ENCODE results near the gene FAM170B. TPM values are rescaled to one million over a fixed set of nuclear protein-coding genes. Genes with fewer than 3 reads are reported as not detected.

FAM170B gene
- total and polyA plus RNA-seq, 8 donors: not detected

GRCh38 chr10:49158404-49158803 lies 24.6 kb upstream of the FAM170B start:
- no peaks in the 10 kb centered on the region for H3K36me3 ChIP-seq
- TF ChIP-seq POLR2A (IDR thresholded peaks at IDR 0.05) (no peak), POLR2AphosphoS5 (IDR thresholded peaks at IDR 0.05) (no peak), CTCF (IDR thresholded peaks at IDR 0.05) (no peak), EP300 (IDR thresholded peaks at IDR 0.05) (no peak)
- H3K27me3 ChIP-seq: peaks cover 0 to 4% (median 0%) of the 10 kb centered on the region in 3 donors
- H3K4me3 ChIP-seq: no peak overlapping the region
- intact Hi-C loops (cut with DNase I; ENCODE audit: low total_unique reads): no loop called here
- H3K9me3 ChIP-seq: no peaks in the 10 kb centered on the region
- H3K4me1 ChIP-seq: no peaks in the 10 kb centered on the region
- WGBS, 5 donors: 56 to 71% (median 60%) methylated on average over 7 of the region's 7 CpGs
- H3K27ac ChIP-seq: no peak overlapping the region
- no peak for DNase-seq

GRCh38 chr10:49157229-49157628 lies 23.4 kb upstream of the FAM170B start:
- Histone ChIP-seq H3K27me3 (peaks cover 0 to 7% (median 0%) of the 10 kb centered on the region in 3 donors), H3K4me1 (no peaks in the 10 kb centered on the region), H3K27ac (no peak overlapping the region), H3K4me3 (no peak overlapping the region), H3K9me3 (no peaks in the 10 kb centered on the region), H3K36me3 (no peaks in the 10 kb centered on the region)
- DNase-seq: no peak
- no peak for TF ChIP-seq EP300 (IDR thresholded peaks at IDR 0.05)
- no peak for TF ChIP-seq POLR2A (IDR thresholded peaks at IDR 0.05)
- TF ChIP-seq POLR2AphosphoS5 (IDR thresholded peaks at IDR 0.05): no peak
- TF ChIP-seq CTCF (IDR thresholded peaks at IDR 0.05): no peak
- 63 to 83% (median 71%) methylated on average over 3 of the region's 3 CpGs for WGBS, 5 donors
- intact Hi-C loops (cut with DNase I; ENCODE audit: low total_unique reads): no loop called here

GRCh38 chr10:49154641-49155040 lies 20.8 kb upstream of the FAM170B start:
- H3K27me3 ChIP-seq: peaks cover 0 to 7% (median 0%) of the 10 kb centered on the region in 3 donors
- H3K4me1 ChIP-seq: no peaks in the 10 kb centered on the region
- intact Hi-C loops (cut with DNase I; ENCODE audit: low total_unique reads): no loop called here
- no peak overlapping the region for H3K27ac ChIP-seq
- TF ChIP-seq CTCF (IDR thresholded peaks at IDR 0.05): no peak
- TF ChIP-seq EP300 (IDR thresholded peaks at IDR 0.05): no peak
- TF ChIP-seq POLR2A (IDR thresholded peaks at IDR 0.05): no peak
- TF ChIP-seq POLR2AphosphoS5 (IDR thresholded peaks at IDR 0.05): no peak
- H3K4me3 ChIP-seq: no peak overlapping the region
- H3K36me3 ChIP-seq: no peaks in the 10 kb centered on the region
- DNase-seq: no peak
- H3K9me3 ChIP-seq: no peaks in the 10 kb centered on the region
- WGBS, 5 donors: 73 to 82% (median 79%) methylated on average over 6 of the region's 6 CpGs

- no peaks in the 10 kb centered on the region for H3K4me1 ChIP-seq
- intact Hi-C loops (cut with DNase I; ENCODE audit: low total_unique reads): no loop called here
- TF ChIP-seq CTCF (IDR thresholded peaks at IDR 0.05) (no peak), POLR2AphosphoS5 (IDR thresholded peaks at IDR 0.05) (no peak), EP300 (IDR thresholded peaks at IDR 0.05) (no peak), POLR2A (IDR thresholded peaks at IDR 0.05) (no peak)
- H3K4me3 ChIP-seq: no peak overlapping the region
- H3K27me3 ChIP-seq: peaks cover 0 to 7% (median 0%) of the 10 kb centered on the region in 3 donors
- no peaks in the 10 kb centered on the region for H3K36me3 ChIP-seq
- 60 to 96% (median 91%) methylated on average over 1 of the region's 1 CpG for WGBS, 5 donors
- H3K9me3 ChIP-seq: no peaks in the 10 kb centered on the region
- no peak for DNase-seq
- no peak overlapping the region for H3K27ac ChIP-seq
Observed at GRCh38 chr10:49153971-49154370, 20.1 kb upstream of the FAM170B start.
